NCI-H446 treated with DMSO at 0.1 percent for 48 hours (cell line): ENCODE data around the gene NEK7.
"Not testable (repeated sequence)": the region's sequence is repeated elsewhere in the genome, so short reads cannot be mapped to it uniquely, and the experiment has no call there.

Source experiments
- DNase-seq: peaks from one replicate; lab custom pipeline; 2025; lab: John Stamatoyannopoulos, UW

The NEK7 gene

GRCh38 chr1:198205016-198205684 is 48.4 kb downstream of the NEK7 start:
- DNase-seq, result peak; percentile 42

GRCh38 chr1:198206292-198206691 is 49.5 kb downstream of the NEK7 start:
- no peak for DNase-seq

- DNase-seq, result no peak
Measured at GRCh38 chr1:198211696-198212095, 54.9 kb downstream of the NEK7 start.

- no peak for DNase-seq
Measured at GRCh38 chr1:198212126-198212525, 55.3 kb downstream of the NEK7 start.

- DNase-seq, result no peak
Measured at GRCh38 chr1:198212675-198213074, 55.9 kb downstream of the NEK7 start.

GRCh38 chr1:198214924-198215323 is 58.1 kb downstream of the NEK7 start:
- DNase-seq, result no peak

GRCh38 chr1:198220428-198220827 is 63.6 kb downstream of the NEK7 start:
- DNase-seq, result peak; percentile 66

- not testable (repeated sequence) for DNase-seq
Measured at GRCh38 chr1:198227010-198227409, 70.2 kb downstream of the NEK7 start.

GRCh38 chr1:198227454-198227853 is 70.7 kb downstream of the NEK7 start:
- DNase-seq, result not testable (repeated sequence)

- DNase-seq, result no peak
Measured at GRCh38 chr1:198228925-198229324, 72.1 kb downstream of the NEK7 start.

GRCh38 chr1:198231779-198232178 is 75.0 kb downstream of the NEK7 start:
- DNase-seq, result no peak

GRCh38 chr1:198232378-198232777 is 75.6 kb downstream of the NEK7 start:
- DNase-seq, result no peak

GRCh38 chr1:198232940-198233675 is 76.3 kb downstream of the NEK7 start:
- DNase-seq, result no peak

- no peak for DNase-seq
Measured at GRCh38 chr1:198234520-198235251, 77.9 kb downstream of the NEK7 start.

GRCh38 chr1:198238121-198238520 is 81.3 kb downstream of the NEK7 start:
- no peak for DNase-seq

- DNase-seq, result no peak
Measured at GRCh38 chr1:198241553-198241952, 84.8 kb downstream of the NEK7 start.

- no peak for DNase-seq
Measured at GRCh38 chr1:198244772-198245171, 88.0 kb downstream of the NEK7 start.

- no peak for DNase-seq
Measured at GRCh38 chr1:198245379-198245778, 88.6 kb downstream of the NEK7 start.

GRCh38 chr1:198246337-198246736 is 89.5 kb downstream of the NEK7 start:
- DNase-seq, result no peak

GRCh38 chr1:198253259-198253658 is 96.5 kb downstream of the NEK7 start:
- no peak for DNase-seq

- peak; percentile 8 for DNase-seq
Measured at GRCh38 chr1:198253668-198254067, 96.9 kb downstream of the NEK7 start.

GRCh38 chr1:198254521-198254920 is 97.7 kb downstream of the NEK7 start:
- DNase-seq, result no peak

- DNase-seq, result no peak
Measured at GRCh38 chr1:198254948-198255347, 98.2 kb downstream of the NEK7 start.
